Hematopoietic multipotent progenitor cell treated with erythropoietin and hydrocortisone succinate and interleukin-3 and kit ligand, for 17 days (in vitro differentiated cells): Measurements from ENCODE around the gene RASIP1.

Experiments
- DNase-seq: peaks from one replicate; pipeline ENCODE4 v3.0.0-alpha.2; 2015; ENCODE audit warnings: low spot score

RASIP1 gene

DNA sequence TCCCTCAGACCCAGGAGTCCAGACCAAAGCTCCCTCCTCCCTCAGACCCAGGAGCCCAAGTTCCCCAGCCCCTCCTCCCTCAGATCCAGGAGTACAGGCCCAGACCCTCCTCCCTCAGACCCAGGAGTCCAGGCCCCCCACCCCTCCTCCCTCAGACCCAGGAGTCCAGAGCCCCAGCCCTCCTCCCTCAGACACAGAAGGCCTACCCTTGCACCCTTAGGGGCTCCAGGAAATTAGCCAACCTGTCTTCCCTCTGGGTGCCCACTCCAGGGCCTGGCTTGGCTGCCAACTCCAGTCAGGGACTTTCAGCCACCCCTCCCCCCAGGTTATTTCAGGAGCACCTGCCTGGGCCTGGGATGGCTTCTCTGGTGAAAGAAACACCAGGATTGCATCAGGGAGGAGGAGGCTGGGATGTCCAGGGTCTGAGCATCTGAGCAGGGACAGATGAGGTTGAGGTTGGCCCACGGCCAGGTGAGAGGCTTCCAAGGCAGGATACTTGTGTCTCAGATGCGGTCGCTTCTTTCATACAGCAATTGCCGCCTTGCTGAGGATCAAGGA is 14.8 kb upstream of the RASIP1 start, which contains the start of gene FGF21:
FGF21 (plus strand) TSS at position 441 of the 558 bp plus-strand sequence. CDS start 713 bp downstream, outside the sequence.
- no peak for DNase-seq

DNA sequence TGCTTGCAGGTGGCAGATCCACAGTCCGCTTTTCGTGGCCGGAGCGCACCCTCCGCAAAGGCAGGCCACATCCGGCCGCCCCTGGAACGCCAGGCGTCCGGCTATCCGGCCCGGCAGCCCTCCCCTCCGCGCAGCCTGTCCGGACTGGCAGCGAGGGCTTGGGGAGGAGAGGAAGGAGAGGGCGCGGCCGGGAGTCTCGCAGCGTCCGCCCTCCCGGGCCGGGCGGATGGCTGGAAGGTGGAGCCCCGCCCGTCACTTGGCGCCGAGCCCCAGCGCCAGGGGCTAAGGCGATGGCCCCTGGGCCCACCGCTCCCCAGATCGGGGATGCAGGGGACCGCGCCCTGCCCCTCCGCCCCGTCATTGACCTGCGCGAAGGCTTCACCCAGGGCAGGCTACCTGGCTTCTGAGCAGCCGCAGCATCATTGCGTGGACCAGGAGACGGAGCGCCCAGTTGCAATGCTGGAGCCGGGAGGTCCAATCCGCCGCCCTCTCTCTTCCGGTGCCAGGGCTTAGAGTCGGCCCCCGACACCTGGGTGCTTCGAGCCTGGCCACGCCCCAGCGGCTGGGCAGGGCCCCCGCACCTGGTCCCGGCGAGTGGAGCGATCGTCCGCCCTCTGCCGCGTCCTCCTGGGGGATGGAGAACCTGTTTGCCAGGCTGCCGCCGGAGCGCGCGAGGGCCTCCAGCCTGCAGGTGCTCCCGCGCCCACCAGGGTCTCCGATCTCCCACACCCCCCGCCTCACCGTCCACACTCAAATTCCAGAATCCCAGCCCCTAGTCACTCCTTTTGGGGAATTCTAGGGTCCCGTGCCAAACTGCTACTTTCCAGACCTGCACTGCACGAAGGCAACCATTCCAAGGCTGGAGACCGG is 12.3 kb upstream of the RASIP1 start, which contains the start of gene FUT1:
FUT1 (minus strand) TSS at position 146 of the 870 bp plus-strand sequence. CDS start 1,360 bp downstream, outside the sequence.
- DNase-seq, result peak; percentile 74

DNA sequence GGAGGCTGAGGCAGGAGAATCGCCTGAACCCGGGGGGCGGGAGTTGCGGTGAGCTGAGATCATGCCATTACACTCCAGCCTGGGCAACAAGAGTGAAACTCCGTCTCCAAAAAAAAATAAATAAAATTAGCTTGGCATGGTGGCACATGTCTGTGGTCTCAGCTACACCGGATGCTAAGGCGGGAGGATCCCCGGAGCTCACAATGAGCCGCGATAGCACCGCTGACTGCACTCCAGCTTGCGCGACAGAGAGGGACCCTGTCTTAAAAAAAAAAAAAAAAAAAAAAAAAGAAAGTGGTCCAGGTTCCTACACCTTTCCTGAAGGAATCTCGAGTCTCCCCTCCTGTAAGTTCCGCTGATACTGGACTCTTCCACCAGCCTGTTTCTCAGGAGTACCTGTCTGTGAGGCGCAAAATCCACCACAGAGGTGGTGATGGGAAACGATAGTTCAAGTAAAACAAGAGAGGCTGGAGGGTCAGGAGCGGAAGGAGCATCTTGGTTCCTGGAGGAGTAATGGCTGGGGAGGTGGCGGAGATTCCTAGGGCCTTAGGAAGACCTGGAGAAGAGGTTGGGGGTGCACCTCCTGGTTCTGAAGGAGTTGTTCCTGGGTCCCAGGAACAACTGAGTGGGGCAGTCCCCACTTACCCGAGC is 11.6 kb upstream of the RASIP1 start:
- no peak for DNase-seq

DNA sequence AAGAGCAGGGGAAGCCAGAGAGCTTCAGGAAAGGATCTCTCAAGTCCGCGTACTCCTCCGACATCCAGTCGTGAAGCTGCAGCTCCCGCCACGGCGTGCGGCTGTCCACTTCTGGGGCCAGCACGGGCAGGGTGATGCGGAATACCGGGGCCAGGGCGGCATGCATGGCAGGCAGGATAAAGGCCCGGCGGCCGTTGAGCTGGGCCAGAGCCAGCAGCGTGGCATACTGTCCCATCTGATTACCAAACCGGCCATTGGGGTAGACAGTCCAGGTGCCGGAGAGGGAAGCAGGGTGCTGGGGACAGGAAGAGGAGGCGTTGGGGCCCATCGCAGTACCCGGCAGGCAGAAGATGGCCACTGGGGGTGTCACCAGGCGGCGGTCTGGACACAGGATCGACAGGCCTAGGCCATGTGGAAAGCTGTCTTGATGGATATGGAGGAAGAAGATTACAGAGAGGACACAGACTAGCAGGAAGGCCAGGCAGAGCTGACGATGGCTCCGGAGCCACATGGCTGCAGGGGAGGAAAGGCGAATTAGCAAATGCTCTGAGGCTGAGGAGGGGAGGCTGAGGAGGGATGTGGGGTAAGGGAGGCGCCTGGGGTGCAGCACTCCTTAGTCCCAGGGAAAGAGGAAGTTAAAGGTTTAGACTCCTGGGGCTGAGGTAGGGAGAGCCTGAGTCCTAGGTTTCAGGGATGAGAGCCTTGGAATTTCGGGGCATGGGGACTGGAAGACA is 10.5 kb upstream of the RASIP1 start:
- peak; percentile 35 for DNase-seq

DNA sequence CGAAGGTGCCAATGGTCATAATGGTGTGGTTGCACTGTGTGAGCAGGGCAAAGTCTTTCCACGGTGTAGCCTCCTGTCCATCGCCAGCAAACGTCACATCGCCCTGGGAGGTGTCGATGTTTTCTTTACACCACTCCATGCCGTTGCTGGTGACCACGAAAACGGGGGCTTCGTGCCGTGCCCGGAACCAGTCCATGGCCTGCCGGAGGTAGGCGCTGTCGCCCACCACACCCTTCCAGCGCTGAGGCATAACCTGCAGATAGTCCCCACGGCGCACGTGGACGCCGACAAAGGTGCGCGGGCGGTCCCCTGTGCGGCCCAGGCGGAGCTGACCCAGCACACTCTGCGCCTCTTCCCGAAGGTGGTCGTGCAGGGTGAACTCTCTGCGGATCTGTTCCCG is 9.9 kb upstream of the RASIP1 start:
- DNase-seq, result no peak

DNA sequence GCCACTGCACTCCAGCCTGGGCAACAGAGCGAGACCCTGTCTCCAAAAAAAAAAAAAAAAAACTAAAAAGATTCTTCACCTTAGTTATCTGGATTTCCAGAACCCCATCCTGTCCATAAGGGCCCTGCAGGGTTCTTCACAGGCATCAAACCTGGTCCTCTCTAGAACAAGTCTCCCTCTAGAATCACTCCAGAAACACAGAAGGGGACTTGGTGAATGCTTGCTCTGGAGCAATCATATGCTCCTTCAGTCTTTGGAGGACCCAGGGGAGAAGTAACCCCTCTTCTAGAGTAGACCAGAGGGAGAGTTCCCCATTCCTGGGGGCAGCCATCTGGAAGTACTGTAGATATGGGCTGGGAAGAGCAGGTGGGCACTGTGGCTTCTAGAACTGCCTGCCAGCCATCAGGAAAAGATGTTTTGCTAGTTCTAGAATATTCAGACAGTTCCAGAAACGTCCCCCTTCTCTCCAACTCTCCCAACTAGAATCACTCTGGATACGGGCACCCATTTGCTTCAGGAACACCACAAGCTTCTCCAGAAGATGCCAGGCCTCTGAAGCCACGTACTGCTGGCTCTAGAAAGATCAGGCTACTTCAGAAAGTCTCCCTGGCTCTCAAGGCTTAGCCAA is 9.3 kb upstream of the RASIP1 start:
- DNase-seq, result no peak

DNA sequence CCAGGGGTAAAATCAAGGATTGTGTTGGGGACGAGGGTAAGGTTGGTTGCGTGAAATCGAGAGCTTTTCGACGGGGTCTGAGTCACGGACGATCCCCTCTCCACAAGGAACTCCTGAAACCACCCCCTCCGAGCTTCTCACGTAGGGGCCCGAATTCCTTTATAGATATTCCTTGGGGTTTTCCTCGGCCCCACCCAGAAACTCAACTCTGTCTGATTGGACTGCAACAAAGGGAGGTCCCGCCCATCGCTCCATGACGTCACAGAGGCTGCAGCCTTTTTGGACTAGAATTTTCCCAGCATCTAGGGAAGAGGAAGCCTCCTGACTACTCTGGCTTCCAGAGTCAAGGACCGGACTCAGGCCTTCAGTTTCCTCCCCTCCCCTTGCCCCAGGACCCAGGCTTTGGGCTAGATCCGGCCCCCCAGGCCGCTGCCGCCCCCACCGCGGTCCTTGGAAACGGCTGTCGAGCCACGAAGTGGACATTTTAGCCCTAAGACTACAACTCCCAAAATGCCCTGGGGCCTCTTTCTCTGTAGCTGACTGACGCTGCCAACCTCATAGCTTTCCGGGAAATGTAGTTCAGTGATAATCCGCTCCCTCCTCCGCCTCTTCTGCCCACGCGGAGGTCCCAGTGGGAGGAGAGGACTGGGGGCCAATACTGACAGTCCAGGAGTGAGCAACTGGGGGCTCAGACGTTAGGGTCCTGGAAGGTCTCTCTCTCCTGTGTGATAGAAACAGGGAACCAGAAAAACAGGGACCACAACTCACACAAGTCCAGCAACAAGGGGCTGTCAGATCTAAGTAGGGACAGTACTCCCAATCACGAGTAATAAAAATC is 6.5 kb upstream of the RASIP1 start, which contains the start of gene IZUMO1:
IZUMO1 (minus strand) TSS at position 172 of the 838 bp plus-strand sequence. CDS start 1,050 bp downstream, outside the sequence.
- peak; percentile 92 for DNase-seq

DNA sequence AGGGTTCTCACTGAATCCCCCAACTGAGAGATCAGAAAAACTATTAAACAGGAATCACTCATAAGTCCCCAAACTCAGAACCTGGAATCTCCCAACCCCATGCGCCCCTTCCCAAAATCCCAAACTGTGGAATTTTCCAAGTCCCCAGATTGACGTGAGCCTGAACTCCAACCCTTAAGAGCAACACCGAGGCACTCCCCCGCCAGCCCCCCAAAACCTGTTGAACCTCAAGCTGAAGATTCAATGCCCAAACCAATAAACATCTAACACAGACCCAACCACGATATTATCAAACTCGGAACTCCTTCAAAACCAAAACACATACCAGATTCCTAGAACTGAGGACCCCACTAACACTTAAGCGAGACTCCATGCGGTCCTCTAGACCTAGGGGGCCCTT is 5.7 kb upstream of the RASIP1 start:
- no peak for DNase-seq

DNA sequence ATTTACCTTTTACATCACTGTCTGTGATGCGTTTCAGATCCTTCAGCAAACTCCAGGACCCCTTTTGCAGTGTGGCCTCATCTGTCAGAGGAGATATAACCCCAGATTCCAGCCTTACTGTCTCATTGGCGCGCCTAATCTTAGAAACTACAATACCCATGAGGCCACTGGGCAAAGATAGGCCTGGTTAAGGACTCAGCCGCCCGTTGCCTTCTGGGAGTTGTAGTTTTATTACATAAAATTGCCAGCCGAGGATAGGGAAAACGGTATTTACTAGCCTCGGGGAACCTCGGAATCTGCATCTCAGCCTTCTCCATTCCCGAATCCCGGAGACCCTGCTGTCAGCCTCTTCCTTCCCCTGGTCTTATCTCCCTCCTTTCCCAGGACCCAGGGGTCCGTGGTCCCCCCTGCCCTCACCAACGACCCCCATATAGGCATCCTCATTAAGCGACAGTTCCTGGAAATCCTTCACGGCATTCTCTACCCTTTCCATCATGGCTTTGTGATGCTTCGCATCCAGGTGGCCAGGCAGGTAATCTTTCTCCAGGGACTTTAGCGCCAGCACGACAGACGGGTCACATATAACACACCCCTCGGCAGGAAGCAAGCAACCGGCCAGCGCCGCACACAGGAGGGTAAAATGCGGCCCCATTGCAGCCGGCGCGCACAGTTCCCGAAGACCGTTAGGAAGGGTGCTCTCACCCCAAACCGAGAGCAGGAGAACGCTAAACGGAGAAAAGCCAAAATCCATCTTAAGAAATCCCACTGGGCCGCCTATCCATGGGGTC is 5.0 kb upstream of the RASIP1 start:
- DNase-seq, result peak; percentile 87

DNA sequence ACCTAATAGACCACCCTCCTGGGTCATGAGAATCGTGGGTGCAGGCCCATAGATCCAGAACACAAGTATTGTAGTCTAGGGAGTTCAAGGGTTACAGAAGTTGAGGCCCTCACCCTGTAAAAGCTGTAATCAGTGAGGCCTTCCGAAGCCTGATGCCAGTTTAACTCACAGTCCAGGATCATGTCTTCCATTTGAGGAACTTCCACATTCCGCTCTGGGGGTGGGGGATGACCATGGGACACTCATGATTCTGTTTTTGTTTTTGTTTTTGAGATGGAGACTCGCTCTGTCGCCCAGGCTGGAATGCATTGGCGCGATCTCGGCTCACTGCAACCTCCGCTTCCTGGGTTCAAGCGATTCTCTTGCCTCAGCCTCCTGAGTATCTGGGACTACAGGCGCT is 1.7 kb upstream of the RASIP1 start:
- DNase-seq, result no peak

DNA sequence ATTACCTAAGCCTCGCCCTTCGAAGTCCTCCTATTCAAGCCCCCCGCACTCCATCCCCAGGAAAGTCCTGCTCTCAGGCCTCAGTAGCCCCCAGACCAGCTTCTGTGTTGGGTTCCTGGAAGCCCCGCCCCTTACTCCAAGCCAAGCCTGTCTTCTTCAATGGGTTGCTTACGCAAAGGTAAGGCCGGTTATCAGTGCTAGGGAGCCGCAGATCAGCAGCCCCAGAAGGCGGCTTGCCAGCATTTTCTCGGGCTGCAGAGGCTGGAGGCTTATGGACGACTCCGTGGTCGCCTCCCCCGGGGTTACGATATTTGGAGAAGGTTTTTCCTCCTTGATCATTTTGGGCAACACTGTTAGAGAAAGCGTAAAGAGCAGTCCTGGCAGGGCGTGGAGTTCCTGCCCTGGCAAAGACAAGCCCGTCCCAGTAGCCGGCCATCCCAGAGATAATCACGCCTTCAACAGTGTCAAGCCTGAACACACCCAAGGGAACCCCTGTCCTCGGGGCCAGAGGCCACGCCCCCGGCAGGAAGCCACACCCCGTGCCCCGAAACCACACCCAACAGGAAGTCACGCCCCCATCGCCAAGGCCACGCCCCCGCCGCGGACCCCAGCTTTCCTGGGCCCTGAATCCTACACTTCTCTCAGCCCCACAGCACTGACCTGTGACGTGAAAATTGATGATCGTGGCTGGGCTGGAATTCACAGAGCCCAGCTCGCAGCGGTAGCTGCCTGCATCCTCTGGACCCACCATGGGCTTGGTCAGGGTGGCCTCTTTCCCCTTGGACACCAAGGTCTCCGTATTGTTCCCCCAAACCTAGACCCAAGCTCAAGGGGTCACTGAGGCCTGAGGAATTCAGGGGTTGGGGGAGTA is 954 bp upstream of the RASIP1 start:
- DNase-seq, result peak; percentile 88

DNA sequence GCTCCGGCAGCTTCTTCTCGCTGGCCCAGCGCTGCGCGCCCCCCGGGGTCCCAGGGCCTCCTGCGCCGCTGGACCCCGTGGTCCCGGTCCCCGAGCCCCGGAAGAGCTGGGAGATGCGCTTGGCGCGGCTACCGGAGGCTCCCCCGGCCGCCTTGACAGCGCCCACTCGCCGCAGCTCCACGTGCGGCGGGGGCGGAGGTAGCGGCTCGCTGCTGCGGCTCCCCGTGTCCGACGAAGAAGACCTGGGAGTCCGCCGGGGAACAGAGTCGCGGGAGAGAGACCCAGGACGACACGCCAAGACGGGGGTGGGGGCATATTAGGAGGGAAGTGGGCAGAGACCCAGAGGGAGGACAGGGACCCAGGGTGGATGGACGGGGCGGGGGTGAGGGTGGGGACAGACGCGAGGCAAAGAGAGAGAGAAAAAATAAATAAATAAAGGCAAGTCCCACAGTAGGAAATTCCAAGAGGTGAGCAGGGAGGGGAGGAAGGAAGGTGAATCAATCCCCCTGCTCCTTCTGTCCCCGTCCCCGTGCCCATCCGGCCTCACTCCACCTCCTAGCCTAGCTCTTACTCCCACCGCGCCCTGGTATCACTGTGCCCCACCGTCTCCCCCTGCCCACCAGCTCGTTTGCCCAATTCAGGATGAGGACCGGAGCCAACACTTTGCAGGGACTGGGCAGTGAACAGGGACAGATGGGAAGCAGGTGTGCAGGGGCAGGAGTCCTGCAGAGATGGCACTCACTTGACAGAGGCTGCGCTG is 826 bp downstream of the RASIP1 start:
- no peak for DNase-seq

DNA sequence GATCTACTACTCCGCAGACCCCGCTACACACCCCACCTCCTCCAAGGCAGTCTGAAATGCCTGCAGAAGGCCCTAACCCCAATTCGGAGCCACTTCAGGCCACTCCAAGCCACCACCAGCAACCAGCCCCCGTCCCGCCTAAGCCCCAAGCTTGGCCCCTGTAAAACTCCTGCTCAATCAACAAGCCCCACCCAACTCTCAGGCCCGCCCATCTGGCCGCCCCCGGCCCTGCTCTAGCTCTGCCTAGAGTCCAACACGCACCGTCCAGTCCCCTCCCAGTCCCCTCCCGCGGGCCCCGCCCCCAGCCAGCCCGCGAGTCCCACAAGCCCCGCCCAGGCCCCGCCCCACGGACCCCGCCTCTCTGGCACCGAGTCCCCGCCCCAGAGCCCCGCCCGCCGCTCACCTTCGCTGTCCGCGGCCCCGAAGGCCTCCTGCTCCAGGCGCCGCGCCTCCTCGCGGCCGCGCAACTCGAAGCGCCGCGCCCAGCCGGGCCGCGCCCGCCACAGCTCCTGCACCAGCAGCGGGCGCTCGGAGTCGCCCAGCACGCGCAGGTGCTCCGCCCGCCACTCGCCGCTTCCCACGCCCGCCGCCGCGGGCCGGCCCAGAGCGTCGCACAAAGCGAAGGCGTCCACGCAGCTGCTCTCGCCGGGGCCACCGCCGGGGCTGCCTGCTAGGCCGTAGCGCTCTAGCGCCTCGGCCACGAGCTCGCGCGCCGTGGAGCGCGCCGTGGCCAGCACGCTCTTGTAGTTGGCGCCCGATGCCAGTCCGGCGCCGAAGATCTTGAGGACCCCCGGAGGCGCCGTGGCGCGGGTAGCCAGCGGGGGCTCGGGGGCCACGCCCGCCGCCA is 1.6 kb downstream of the RASIP1 start:
- DNase-seq, result peak; percentile 92

DNA sequence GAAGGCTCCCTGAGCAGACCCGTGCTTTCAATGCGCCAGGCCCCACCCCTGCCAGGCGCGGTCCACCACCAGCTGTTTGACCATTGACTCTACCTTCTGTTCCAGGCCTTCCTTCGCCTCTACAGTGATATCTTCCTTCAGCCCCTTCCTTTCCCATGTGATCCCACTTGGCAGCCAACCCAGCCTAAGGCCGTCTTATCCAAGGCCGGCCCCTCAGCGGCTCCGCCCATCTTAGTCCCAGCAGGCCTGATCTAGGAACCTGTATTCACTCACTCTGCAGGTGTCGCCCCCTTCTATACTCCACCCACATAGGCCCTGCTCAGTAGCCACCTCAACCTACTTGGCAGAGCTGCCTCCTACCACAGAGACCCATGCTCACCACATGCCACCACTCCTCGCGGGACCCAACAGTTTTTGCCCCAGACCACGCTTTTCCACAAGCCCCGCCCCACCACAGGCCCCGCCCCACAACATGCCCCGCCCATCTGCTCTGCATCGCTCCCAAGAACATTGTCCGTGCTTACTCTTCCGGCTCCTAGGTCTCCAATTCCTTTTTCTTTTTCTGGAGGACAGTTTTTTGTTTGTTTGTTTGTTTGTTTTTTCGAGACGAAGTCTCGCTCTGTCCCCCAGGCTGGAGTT is 2.9 kb downstream of the RASIP1 start:
- DNase-seq, result no peak

DNA sequence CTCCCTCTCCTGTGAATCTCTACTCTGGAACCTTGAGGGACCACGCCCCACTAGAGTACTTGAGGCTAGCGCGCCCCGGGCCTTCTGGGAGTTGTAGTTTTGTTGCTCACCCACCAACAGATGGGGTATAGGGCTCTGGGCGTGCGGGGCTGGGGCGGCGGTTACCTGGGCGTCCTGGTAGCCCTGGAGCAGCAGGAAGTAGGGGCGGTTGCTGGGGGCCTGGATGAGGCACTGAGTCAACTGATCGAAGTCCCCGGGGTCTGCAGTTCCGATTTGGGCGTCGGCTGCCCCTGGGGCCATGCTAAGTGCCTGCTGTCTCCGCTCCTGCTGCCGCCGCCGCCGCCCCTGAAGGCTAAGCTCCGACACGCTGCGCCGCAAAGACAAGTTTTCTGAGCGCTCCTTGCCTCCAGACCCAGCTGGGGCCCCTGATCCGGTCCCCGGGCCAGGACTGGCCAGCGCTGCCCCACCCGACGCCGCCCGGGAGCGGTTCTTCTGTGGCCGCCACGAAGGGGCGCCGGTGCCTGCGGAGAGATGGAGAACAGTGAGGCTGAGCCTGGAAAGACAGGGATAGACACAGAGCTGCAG is 5.3 kb downstream of the RASIP1 start:
- no peak for DNase-seq

DNA sequence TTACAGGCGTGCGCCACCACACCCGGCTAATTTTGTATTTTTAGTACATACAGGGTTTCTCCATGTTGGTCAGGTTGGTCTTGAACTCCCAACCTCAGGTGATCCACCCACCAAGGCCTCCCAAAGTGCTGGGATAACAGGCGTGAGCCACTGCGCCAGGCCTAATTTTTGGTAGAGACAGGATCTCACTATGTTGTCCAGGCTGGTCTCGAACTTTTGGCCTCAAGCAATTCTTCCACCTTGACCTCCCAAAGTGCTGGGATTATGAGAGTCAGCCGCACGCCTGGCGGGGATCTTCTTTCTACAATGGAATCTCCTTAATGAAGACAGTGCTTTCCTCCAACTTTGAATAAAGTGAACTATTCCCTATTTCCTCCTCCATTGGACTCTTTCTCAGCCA is 5.8 kb downstream of the RASIP1 start:
- no peak for DNase-seq
